NOMO-1 (cell line): Measurements from ENCODE around the gene SRGAP2.
"Not testable (repeated sequence)": the region's sequence is repeated elsewhere in the genome, so short reads cannot be mapped to it uniquely, and the experiment has no call there.

ENCODE experiments used
- DNase-seq, 2 experiments: peaks; one replicate each; lab custom pipeline; 2025; ENCODE audit not compliant: unreplicated experiment in 2 of 2; lab: John Stamatoyannopoulos, UW

Gene SRGAP2

GRCh38 chr1:206203364-206204158, at the start of gene SRGAP2:
Gene SRGAP2 (plus strand): TSS chr1:206203541. CDS start chr1:206205971, 2,430 bp downstream.
- not testable (repeated sequence) for DNase-seq

DNA sequence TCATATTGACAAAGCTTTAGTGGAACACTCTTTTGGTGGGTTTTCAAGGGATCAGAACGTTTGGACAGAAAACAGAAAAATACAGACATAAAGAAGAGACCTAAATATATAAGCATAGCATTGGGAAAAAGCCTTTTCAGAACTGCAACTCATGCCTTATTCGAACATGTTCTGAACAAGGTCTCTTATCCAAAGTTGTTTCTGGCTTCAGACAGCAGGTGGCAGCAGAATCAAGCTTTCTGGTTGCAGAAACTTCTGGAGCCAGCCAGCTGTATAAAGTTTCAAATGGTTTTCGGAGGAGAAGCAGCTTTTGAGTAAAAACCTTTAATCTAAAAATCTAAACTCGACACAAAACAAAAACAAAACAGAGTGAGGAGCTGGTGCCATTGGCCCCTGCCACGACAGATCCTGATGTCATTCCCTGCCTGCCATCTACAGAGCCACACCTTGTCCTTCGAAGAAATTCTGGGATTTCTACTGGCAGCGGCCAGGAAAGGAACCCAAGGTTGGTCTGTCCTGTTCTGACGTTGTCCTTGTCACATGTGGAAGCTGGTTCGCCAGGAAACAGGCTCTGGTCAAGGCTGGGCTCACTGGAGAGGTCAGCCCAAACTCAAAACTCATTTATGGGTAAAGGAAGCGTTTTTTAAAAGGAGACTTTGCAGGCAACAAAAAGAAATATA, 35.9 kb upstream of the SRGAP2 start:
- DNase-seq = not testable (repeated sequence)

DNA sequence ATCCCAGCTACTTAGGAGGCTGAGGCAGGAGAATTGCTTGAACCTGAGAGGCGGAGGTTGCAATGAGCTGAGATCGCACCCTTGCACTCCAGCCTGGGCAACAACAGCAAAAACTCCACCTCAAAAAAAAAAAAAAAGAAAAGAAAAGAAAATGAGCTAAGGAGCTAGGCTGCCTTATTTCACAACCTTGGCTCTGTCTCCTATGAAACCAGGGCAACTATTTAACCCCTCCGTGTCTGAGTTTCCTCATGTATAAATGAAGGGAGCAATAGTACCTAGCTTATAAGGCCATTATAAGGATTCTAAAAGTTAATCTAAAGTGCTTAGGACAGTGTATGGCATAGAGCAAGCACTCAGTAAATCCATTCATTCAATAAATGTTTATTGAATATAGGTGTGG, 33.5 kb upstream of the SRGAP2 start:
- DNase-seq = peak; percentile 2 to 52

GRCh38 chr1:206173110-206173719, 30.1 kb upstream of the SRGAP2 start:
- not testable (repeated sequence) for DNase-seq

DNA sequence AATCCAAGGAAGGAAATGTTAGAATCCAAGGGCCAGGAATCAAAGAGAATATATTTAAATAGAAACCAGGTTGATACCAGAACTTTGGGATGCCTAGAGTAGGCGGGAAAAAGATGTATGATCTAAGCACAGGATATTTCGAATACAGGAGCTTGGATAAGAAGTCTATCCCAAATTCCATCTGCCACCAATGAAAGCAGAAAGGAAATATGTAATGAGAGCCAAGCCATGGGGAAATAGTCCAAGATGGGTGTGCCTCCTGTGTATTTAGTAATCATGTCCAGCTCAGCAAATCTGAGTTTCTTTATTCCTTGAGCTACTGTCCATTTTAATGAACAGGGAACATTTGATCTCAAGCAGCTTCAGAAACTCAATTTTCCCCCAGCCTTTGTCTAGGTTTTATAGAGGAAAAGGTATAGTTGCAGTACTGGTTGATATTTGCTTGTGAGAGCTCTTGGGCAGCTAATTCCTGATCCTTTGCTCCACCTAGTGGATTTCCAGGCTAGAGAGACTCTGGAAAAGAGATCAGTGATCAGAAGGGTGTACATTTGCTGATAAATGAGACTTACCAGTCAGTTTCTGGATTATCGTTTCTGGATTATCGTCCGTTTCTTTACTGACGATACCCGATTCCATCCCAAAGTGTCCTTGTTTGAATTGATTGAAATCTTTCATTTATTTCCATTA, 29.0 kb upstream of the SRGAP2 start:
- not testable (repeated sequence) for DNase-seq

- DNase-seq = peak in 1 of 2 experiments; percentile 51
Measured at GRCh38 chr1:206175459-206176113, 27.8 kb upstream of the SRGAP2 start.

- not testable (repeated sequence) for DNase-seq
Measured at GRCh38 chr1:206176114-206176502, 27.2 kb upstream of the SRGAP2 start.

- DNase-seq = peak; percentile 33 to 73
Measured at GRCh38 chr1:206178061-206178989, 25.0 kb upstream of the SRGAP2 start.

GRCh38 chr1:206179666-206180065, 23.7 kb upstream of the SRGAP2 start:
- not testable (repeated sequence) for DNase-seq

- DNase-seq = not testable (repeated sequence)
Measured at GRCh38 chr1:206182368-206183317, 20.7 kb upstream of the SRGAP2 start.

- DNase-seq = not testable (repeated sequence)
Measured at GRCh38 chr1:206183788-206184187, 19.6 kb upstream of the SRGAP2 start.

DNA sequence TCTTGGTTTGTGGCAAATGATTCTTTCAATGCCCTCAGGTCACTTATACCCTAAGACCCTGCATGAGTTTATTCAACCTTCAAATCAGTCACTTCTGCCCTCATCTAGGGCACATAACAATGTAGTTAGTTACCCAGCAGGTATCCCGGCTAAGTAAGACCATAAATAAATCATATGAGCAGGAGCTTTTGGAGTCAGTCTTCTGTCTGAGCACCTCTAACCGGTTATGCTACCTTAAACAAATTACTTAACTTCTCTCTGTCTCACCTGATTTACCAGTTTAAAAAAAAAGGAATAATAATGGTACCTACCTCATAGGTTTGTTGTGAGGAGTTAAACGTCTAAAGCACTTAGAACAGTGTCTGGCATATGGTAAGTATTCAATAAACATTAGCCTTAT, 17.6 kb upstream of the SRGAP2 start:
- DNase-seq = not testable (repeated sequence)

DNA sequence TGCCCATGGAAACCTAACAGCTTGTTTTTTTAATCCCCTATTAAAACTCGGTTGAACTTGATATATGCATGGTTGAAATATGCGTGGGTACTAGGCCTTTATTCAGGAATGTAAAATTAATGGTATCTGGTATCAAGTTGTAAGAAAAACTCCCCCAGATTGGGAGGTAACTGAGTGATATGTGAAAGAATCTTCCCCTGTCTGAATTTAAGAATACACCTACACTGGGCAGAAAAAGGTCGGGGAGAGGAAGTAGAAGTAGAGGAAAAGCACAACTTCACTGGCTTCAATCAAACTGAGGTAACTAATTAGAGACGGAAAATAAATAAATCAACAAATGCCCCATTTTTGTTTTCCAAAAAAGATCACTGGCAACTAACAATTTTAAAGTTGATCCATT, 16.5 kb upstream of the SRGAP2 start:
- not testable (repeated sequence) for DNase-seq

DNA sequence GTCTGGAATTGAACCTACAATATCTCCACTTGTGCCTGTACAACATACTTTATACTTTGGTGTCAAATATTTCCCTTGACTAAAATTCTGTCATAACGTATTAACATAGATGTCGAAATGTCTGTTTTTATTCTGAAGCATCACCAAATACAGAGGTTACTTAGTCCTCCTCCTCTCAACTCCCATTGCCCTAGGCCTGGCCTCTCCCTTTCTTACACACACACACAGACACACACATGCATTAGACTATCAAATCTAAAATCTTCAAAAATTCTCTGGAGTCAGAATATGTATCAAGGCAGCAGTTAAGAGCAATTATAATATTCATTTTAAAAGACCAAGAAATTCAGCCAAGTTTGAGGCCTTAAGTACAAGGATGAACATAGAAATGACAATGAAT, 8.2 kb upstream of the SRGAP2 start:
- DNase-seq = not testable (repeated sequence)

DNA sequence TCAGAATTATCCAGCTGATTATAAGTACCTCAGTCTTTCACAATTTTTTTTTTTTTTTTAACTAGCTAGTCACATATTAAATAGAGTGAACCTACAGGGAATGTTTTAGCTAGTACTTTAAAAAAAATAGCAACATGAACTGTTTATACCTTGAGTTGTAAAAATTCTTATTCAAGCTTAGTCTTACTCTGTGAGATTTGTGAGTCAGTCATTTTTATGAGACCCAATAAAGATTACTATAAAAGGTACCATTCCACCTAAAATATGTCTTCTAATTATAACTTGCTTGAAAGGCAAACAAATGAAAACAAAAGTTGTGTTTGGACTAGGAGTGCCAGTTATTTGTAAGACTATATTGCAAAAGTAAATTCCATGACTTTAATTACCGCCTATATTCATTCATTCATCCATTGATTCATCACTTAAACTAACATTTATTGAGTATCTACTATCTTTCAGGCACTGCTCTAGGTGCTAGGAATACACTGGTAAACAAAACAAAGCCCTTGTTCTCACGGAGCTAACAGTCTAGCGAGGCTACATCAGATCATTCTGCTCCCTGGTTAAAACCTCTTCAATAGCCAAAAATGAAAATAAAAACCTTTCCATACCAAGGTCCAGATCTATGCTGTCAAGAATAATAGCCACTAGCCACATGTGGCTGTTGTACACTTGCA, 6.5 kb upstream of the SRGAP2 start:
- DNase-seq = not testable (repeated sequence)

DNA sequence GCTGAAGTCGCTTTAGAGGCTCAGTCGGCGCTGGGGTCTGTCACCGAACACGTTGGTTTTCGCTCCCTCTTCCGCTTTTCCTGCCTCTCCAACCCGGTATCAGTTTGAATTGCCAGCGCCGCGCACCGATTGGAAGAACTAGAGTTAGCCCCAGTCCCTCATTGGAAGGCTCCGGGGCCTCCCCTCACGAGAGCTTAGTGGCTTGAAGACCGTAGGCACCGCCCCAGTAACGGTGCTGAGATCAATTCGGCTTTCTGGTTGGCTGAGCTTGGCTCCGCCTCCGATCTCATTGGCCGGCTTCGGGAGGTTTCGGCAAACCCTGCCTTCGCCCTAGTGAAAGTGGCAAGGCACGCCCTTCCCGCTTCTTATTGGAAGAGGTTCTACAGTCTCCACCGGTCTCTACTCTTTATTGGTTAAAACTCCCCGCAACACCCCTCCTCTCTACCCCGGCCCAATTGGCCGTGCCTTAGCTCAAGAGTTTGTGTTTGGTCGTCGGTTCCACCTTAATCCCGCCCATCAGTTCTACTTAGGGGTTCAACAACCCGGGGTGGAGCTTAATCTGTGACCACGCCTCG, 465 bp upstream of the SRGAP2 start, which contains the start of gene FAM72A:
TSS of gene FAM72A (minus strand) at position 51 of the 575 bp plus-strand sequence. CDS start 814 bp downstream, outside the sequence.
- peak; percentile 97 to 99 for DNase-seq

- not testable (repeated sequence) for DNase-seq
Measured at GRCh38 chr1:206204159-206204511, 794 bp downstream of the SRGAP2 start.
